IMR-90 (cell line): ENCODE measurements around the gene BCL2L1. TPM values are rescaled to one million over a fixed set of nuclear protein-coding genes. Genes with fewer than 3 reads are reported as not detected.
A peak's percentile ranks its signal among the peaks of the same experiment; 100 is the strongest.

Experiments
- ATAC-seq: fragments of 200-7000 bp; cut with Tn5 transposase; 2 replicates; pipeline ENCODE4 v1.9.1; 2020; ENCODE audit warnings: low read depth, mild to moderate bottlenecking, moderate library complexity
- BruUV-seq: library from RNA; stranded (reverse); fragments of 400-500 nt; replicated peaks from 2 replicates; lab custom pipeline; 2021; lab: Mats Ljungman, UMichigan
- CTCF ChIA-PET: fragments of 300-600 bp; formaldehyde crosslinking; extraction: SDS; loops from one replicate; lab custom pipeline; 2021; ENCODE audit warnings: antibody characterized with exemption; lab: Yijun Ruan, JAX
- POLR2A ChIA-PET: fragments of 300-600 bp; sonication (Branson Sonifier 250); formaldehyde crosslinking; loops from one replicate; lab custom pipeline; 2022; ENCODE audit warnings: antibody characterized with exemption; ENCODE audit not compliant: unreplicated experiment; lab: Charles Lee
- DNase-seq: peaks from one replicate; pipeline ENCODE4 v3.0.0; 2013
- H2AFZ ChIP-seq: replicated peaks from 2 replicates; pipeline ENCODE3; 2013; ENCODE audit warnings: low read length, mild to moderate bottlenecking; ENCODE audit not compliant: poor library complexity
- H2AK5ac ChIP-seq: 2 replicates; pipeline ENCODE4 v1.6.1; 2013; ENCODE audit warnings: low read depth, low read length, inconsistent platforms
- H2AK9ac ChIP-seq: replicated peaks from 2 replicates; pipeline ENCODE3; 2013; ENCODE audit warnings: mild to moderate bottlenecking, low read depth, low read length, moderate library complexity; ENCODE audit not compliant: poor library complexity
- H2BK120ac ChIP-seq: 2 replicates; pipeline ENCODE4 v1.6.1; 2013; ENCODE audit warnings: low read depth, low read length, inconsistent platforms
- H2BK15ac ChIP-seq: 3 replicates; pipeline ENCODE4 v1.6.1; 2013; ENCODE audit warnings: low read depth, low read length, inconsistent platforms
- H2BK20ac ChIP-seq: 2 replicates; pipeline ENCODE4 v1.6.1; 2013; ENCODE audit warnings: low read depth, mild to moderate bottlenecking, inconsistent platforms, low read length, moderate library complexity
- H2BK5ac ChIP-seq: 2 replicates; pipeline ENCODE4 v1.6.1; 2013; ENCODE audit warnings: mild to moderate bottlenecking, low read depth, low read length, inconsistent platforms; ENCODE audit not compliant: poor library complexity, severe bottlenecking
- H3K14ac ChIP-seq: replicated peaks from 2 replicates; pipeline ENCODE4 v1.6.1; 2013; ENCODE audit warnings: low read depth, low read length, inconsistent platforms
- H3K18ac ChIP-seq: 2 replicates; pipeline ENCODE4 v1.6.1; 2013; ENCODE audit warnings: low read depth, low read length, control low read depth
- H3K23ac ChIP-seq: 2 replicates; pipeline ENCODE4 v1.6.1; 2013; ENCODE audit warnings: low read depth, low read length, inconsistent platforms
- H3K27ac ChIP-seq: 2 replicates; pipeline ENCODE4 v1.5.1; 2013; ENCODE audit warnings: mild to moderate bottlenecking, control low read depth, low read length; ENCODE audit not compliant: insufficient read depth
- H3K27me3 ChIP-seq: 2 replicates; pipeline ENCODE4 v1.6.1; 2013; ENCODE audit warnings: low read length; ENCODE audit not compliant: control insufficient read depth, insufficient read depth
- H3K36me3 ChIP-seq: 2 replicates; pipeline ENCODE4 v1.6.1; 2013; ENCODE audit warnings: low read length, mixed read lengths; ENCODE audit not compliant: control insufficient read depth, insufficient read depth
- H3K4ac ChIP-seq: 2 replicates; pipeline ENCODE4 v1.6.1; 2013; ENCODE audit warnings: low read depth, low read length, inconsistent platforms
- H3K4me1 ChIP-seq: 2 replicates; pipeline ENCODE4 v1.6.1; 2013; ENCODE audit warnings: low read length, mixed read lengths; ENCODE audit not compliant: control insufficient read depth, insufficient read depth
- H3K4me2 ChIP-seq: 2 replicates; pipeline ENCODE4 v1.6.1; 2013; ENCODE audit warnings: low read depth, mild to moderate bottlenecking, control low read depth, low read length, moderate library complexity
- H3K4me3 ChIP-seq: 2 replicates; pipeline ENCODE4 v1.5.1; 2013; ENCODE audit warnings: low read depth, mild to moderate bottlenecking, control low read depth, low read length, moderate library complexity; ENCODE audit not compliant: insufficient read depth
- H3K56ac ChIP-seq: 2 replicates; pipeline ENCODE4 v1.6.1; 2013; ENCODE audit warnings: low read length, inconsistent platforms; ENCODE audit not compliant: insufficient read depth; ENCODE audit errors: extremely low read depth
- H3K79me1 ChIP-seq, 2 experiments: 2 replicates each; pipeline ENCODE4 v1.6.1; 2013; ENCODE audit warnings: low read length in 2 of 2, inconsistent platforms in 1 of 2, low read depth in 1 of 2
- H3K9ac ChIP-seq: 2 replicates; pipeline ENCODE4 v1.6.1; 2013; ENCODE audit warnings: low read depth, low read length, control low read depth
- H3K9me1 ChIP-seq: 2 replicates; pipeline ENCODE4 v1.6.1; 2013; ENCODE audit warnings: low read length, inconsistent platforms; ENCODE audit not compliant: insufficient read depth
- H3K9me3 ChIP-seq: 2 replicates; pipeline ENCODE4 v1.6.1; 2013; ENCODE audit warnings: low read length; ENCODE audit not compliant: control insufficient read depth, insufficient read depth
- H4K20me1 ChIP-seq: 2 replicates; pipeline ENCODE4 v1.6.1; 2013; ENCODE audit warnings: low read length, inconsistent platforms; ENCODE audit not compliant: insufficient read depth
- H4K5ac ChIP-seq: 2 replicates; pipeline ENCODE4 v1.6.1; 2013; ENCODE audit warnings: mild to moderate bottlenecking, low read depth, low read length, control low read depth
- H4K8ac ChIP-seq, 2 experiments: 2 replicates each; pipeline ENCODE4 v1.6.1; 2013; ENCODE audit warnings: low read depth in 2 of 2, low read length in 2 of 2, control low read depth in 1 of 2, inconsistent platforms in 1 of 2
- H4K91ac ChIP-seq: 2 replicates; pipeline ENCODE4 v1.6.1; 2013; ENCODE audit warnings: low read depth, low read length, inconsistent platforms; ENCODE audit not compliant: insufficient read depth
- BHLHE40 ChIP-seq: fragments of 150-350 bp; IDR thresholded peaks from 2 replicates; pipeline ENCODE4 v1.6.1; 2016; ENCODE audit warnings: mild to moderate bottlenecking, low read depth, low read length
- CEBPB ChIP-seq: IDR thresholded peaks from 2 replicates; pipeline ENCODE4 v1.6.1; 2012; ENCODE audit warnings: low read depth, low read length, improper control_type of control experiment
- CHD1 ChIP-seq: IDR thresholded peaks from 2 replicates; pipeline ENCODE4 v1.6.1; 2012; ENCODE audit warnings: low read depth, low read length, improper control_type of control experiment
- FOS ChIP-seq: fragments of 150-350 bp; IDR thresholded peaks from 2 replicates; pipeline ENCODE4 v1.6.1; 2016; ENCODE audit warnings: low read depth, low read length
- MAFK ChIP-seq: IDR thresholded peaks from 2 replicates; pipeline ENCODE4 v1.6.1; 2012; ENCODE audit warnings: low read depth, low read length, improper control_type of control experiment
- MAZ ChIP-seq: IDR thresholded peaks from 2 replicates; pipeline ENCODE4 v1.6.1; 2012; ENCODE audit warnings: low read depth, mild to moderate bottlenecking, low read length, improper control_type of control experiment, moderate library complexity, borderline replicate concordance
- MXI1 ChIP-seq: IDR thresholded peaks from 2 replicates; pipeline ENCODE4 v1.6.1; 2012; ENCODE audit warnings: low read depth, mild to moderate bottlenecking, low read length, moderate library complexity, borderline replicate concordance
- RAD21 ChIP-seq: IDR thresholded peaks from 2 replicates; pipeline ENCODE4 v1.6.1; 2012; ENCODE audit warnings: low read length, improper control_type of control experiment
- RCOR1 ChIP-seq: IDR thresholded peaks from 2 replicates; pipeline ENCODE4 v1.6.1; 2012; ENCODE audit warnings: mild to moderate bottlenecking, low read length, improper control_type of control experiment; ENCODE audit not compliant: insufficient replicate concordance
- RFX5 ChIP-seq: IDR thresholded peaks from 2 replicates; pipeline ENCODE4 v1.8.0; 2012; ENCODE audit warnings: low read depth, mild to moderate bottlenecking, low read length, moderate library complexity
- WGBS, 2 experiments: methylation state at CpG; one replicate each; pipeline versions ENCODE4 v1.1.5 to v1.1.7; 2013; ENCODE audit warnings: missing lambda C conversion rate in 2 of 2; ENCODE audit not compliant: insufficient read length in 1 of 2; ENCODE audit errors: extremely low coverage in 2 of 2; 5-methylcytosine and 5-hydroxymethylcytosine counted together
- dilution Hi-C: fragments of 300-500 bp; cut with HindIII; formaldehyde crosslinking; loops from one replicate; pipeline ENCODE4 v1.14.3; 2018; ENCODE audit warnings: low sequenced_read_pairs; ENCODE audit not compliant: unreplicated experiment
- in situ Hi-C: fragments of 300-500 bp; cut with MboI; formaldehyde crosslinking; loops from 3 replicates; pipeline ENCODE4 v1.14.3; 2019; ENCODE audit warnings: low sequenced_read_pairs, inconsistent platforms, mixed read lengths
- intact Hi-C: fragments of 100-400 bp; cut with micrococcal nuclease; formaldehyde crosslinking; loops from 2 replicates; pipeline ENCODE4 v1.10.0; 2022
- polyA plus RNA-seq, 3 experiments: library from polyadenylated mRNA; depleted of rRNA; stranded (reverse); fragments of >200 nt; gene quantifications; 2 replicates each; pipeline ENCODE4 v1.2.3, GENCODE V29; 2012; ENCODE audit warnings: low replicate concordance in 1 of 3
- total RNA-seq: library from RNA; depleted of rRNA; stranded (reverse); fragments of >200 nt; gene quantifications from 2 replicates; pipeline ENCODE4 v1.2.3, GENCODE V29; 2012
- TF ChIP-seq, protein P1 (sequence below): fragments of 150-350 bp; IDR thresholded peaks from 2 replicates; pipeline ENCODE4 v1.6.1; 2017; ENCODE audit warnings: mild to moderate bottlenecking, antibody characterized with exemption, low read length, low read depth
- TF ChIP-seq, protein P2 (sequence below): fragments of 150-350 bp; IDR thresholded peaks from 2 replicates; pipeline ENCODE4 v1.6.1; 2016; ENCODE audit warnings: low read depth, mild to moderate bottlenecking, low read length, moderate library complexity, borderline replicate concordance
- TF ChIP-seq, protein P3 (sequence below): conservative IDR thresholded peaks from 2 replicates; pipeline ENCODE4 v1.5.1; 2012; ENCODE audit warnings: mild to moderate bottlenecking, low read depth, low read length, improper control_type of control experiment

The BCL2L1 gene
- total and polyA plus RNA-seq, 2 of the 4 experiments (the other 2 are of a cell fraction): 40.2 to 41.9 TPM

DNA sequence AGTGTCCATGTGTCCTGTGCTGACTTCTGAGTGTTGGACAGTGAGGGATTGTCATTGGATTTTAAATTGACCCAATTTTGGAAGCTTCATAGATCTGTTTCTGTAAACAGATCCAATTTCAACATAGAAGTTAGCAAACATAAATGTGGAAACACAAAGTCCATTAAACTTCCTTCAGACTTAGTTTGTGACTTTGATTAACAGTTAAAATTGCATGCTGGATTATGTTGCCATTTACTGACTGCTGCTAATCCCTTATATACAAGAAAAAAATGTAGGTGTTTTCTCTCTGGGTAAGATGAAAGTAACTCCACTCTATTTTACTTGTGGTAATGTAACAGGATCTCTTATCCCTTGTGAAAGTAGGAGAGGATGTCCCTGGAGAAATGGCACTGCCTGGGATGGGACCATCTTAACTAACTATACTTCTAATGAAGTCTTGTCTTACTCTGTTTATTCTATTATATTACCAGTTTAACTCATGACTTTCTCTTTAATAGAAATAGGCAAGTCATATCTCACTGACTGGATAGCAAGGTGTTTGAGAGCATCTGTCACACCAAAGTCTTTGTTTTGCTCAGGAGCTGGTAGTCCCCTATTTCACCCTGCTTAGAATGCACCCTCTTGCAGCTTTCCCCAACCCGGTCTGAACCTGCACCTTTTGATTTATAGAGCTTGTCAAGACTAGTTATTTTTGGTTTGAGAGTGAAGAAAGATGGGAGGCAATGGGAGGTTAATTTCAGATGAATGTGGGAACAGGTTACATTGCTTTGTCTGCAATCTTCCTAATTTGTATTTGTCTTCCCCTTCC lies 23.6 kb upstream of the BCL2L1 start:
- no peaks in the 10 kb centered on the region for H3K27me3 ChIP-seq
- 0 out of 2 replicates have a peak, but pooled peaks cover 3% of the 10 kb centered on the region for H4K20me1 ChIP-seq
- no peak overlapping the region for H2AK9ac ChIP-seq
- H3K9me1 ChIP-seq: peaks cover 5% of the 10 kb centered on the region; the same call in 1 of the 2 replicates
- no peaks in the 10 kb centered on the region for H3K9me3 ChIP-seq
- WGBS, 2 experiments: no CpG with 5 or more reads among the region's 1 CpG
- intact Hi-C loops: loop anchor here (2.0 to 5.0 kb wide), 2 partner anchors 15 to 46 kb away; no protein-coding TSS in a partner anchor
- peak overlapping the region; percentile 47; the same call in 1 of the 2 replicates for H2BK120ac ChIP-seq
- H2BK20ac ChIP-seq: no peak overlapping the region
- no peak overlapping the region for H3K9ac ChIP-seq
- no peak overlapping the region for H4K91ac ChIP-seq
- H2BK5ac ChIP-seq: peak overlapping the region; percentile 44
- no peaks in the 10 kb centered on the region; the same call in 1 of the 2 replicates for H3K36me3 ChIP-seq
- DNase-seq (no peak), ATAC-seq (peak; percentile 45)
- H3K56ac ChIP-seq: no peak overlapping the region; the same call in 1 of the 2 replicates
- dilution Hi-C loops: no loop called here
- peak overlapping the region; percentile 68 for H3K18ac ChIP-seq
- H3K4ac ChIP-seq: peak overlapping the region; percentile 48; the same call in 1 of the 2 replicates
- H2AK5ac ChIP-seq: no peak overlapping the region; the same call in 1 of the 2 replicates
- ChIA-PET POLR2A (interaction anchor here (0.5 kb wide), 1 partner anchor 96 kb away, joined by 3 read pairs; no protein-coding TSS in a partner anchor), CTCF (no interaction called here)
- BruUV-seq: no TSS peak
- in situ Hi-C loops: no loop called here
- H3K23ac ChIP-seq: peak overlapping the region; percentile 71; the same call in 1 of the 2 replicates
- H4K8ac ChIP-seq: peak overlapping the region in 1 of 2 experiments; percentile 22; a peak in 2 of 4 replicates
- peaks cover 2 to 33% of the 10 kb centered on the region in 2 experiments; a peak in 3 of 4 replicates for H3K79me1 ChIP-seq
- peaks cover 8% of the 10 kb centered on the region for H3K4me1 ChIP-seq
- no peak overlapping the region for H2AFZ ChIP-seq
- no peak overlapping the region for H2BK15ac ChIP-seq
- H3K14ac ChIP-seq: no peak overlapping the region; the same call in 1 of the 2 replicates
- H4K5ac ChIP-seq: no peak overlapping the region
- H3K4me2 ChIP-seq: peak overlapping the region; percentile 85
- H3K27ac ChIP-seq: peak overlapping the region; percentile 56; the same call in 1 of the 2 replicates
- H3K4me3 ChIP-seq: no peak overlapping the region
- no peak for TF ChIP-seq RCOR1
- no peak for TF ChIP-seq MAZ
- no peak for TF ChIP-seq CHD1
- TF ChIP-seq, protein P1, sequence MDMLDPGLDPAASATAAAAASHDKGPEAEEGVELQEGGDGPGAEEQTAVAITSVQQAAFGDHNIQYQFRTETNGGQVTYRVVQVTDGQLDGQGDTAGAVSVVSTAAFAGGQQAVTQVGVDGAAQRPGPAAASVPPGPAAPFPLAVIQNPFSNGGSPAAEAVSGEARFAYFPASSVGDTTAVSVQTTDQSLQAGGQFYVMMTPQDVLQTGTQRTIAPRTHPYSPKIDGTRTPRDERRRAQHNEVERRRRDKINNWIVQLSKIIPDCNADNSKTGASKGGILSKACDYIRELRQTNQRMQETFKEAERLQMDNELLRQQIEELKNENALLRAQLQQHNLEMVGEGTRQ: no peak
- TF ChIP-seq, protein P2, sequence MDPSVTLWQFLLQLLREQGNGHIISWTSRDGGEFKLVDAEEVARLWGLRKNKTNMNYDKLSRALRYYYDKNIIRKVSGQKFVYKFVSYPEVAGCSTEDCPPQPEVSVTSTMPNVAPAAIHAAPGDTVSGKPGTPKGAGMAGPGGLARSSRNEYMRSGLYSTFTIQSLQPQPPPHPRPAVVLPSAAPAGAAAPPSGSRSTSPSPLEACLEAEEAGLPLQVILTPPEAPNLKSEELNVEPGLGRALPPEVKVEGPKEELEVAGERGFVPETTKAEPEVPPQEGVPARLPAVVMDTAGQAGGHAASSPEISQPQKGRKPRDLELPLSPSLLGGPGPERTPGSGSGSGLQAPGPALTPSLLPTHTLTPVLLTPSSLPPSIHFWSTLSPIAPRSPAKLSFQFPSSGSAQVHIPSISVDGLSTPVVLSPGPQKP: no peak
- no peak for TF ChIP-seq RFX5
- no peak for TF ChIP-seq RAD21
- TF ChIP-seq, protein P3, sequence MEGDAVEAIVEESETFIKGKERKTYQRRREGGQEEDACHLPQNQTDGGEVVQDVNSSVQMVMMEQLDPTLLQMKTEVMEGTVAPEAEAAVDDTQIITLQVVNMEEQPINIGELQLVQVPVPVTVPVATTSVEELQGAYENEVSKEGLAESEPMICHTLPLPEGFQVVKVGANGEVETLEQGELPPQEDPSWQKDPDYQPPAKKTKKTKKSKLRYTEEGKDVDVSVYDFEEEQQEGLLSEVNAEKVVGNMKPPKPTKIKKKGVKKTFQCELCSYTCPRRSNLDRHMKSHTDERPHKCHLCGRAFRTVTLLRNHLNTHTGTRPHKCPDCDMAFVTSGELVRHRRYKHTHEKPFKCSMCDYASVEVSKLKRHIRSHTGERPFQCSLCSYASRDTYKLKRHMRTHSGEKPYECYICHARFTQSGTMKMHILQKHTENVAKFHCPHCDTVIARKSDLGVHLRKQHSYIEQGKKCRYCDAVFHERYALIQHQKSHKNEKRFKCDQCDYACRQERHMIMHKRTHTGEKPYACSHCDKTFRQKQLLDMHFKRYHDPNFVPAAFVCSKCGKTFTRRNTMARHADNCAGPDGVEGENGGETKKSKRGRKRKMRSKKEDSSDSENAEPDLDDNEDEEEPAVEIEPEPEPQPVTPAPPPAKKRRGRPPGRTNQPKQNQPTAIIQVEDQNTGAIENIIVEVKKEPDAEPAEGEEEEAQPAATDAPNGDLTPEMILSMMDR: no peak
- no peak for TF ChIP-seq FOS
- TF ChIP-seq MAFK: no peak
- TF ChIP-seq BHLHE40: no peak
- no peak for TF ChIP-seq CEBPB
- no peak for TF ChIP-seq MXI1
